Coronary artery (tissue), 2 donors: ENCODE data around the gene EEFSEC.

Experiments used
- DNase-seq: peaks from one replicate; pipeline ENCODE4 v3.0.0-alpha.2; 2017; ENCODE audit warnings: low spot score
- H3K27ac ChIP-seq, 2 donors: fragments of 200-600 bp; sonication (generic); one replicate each; pipeline ENCODE4 v1.5.1; 2016 to 2019
- H3K4me3 ChIP-seq: fragments of 200-600 bp; sonication (generic); 2 replicates; pipeline ENCODE4 v1.5.1; 2016; ENCODE audit warnings: mild to moderate bottlenecking, moderate library complexity
- TF ChIP-seq, protein P1 (sequence below): fragments of 200-600 bp; sonication (generic); IDR thresholded peaks from one replicate; pipeline ENCODE4 v1.5.1; 2019; ENCODE audit warnings: antibody characterized with exemption

The EEFSEC gene

GRCh38 chr3:128339491-128340012 lies 186.3 kb downstream of the EEFSEC start:
- no peak for DNase-seq
- TF ChIP-seq, protein P1, sequence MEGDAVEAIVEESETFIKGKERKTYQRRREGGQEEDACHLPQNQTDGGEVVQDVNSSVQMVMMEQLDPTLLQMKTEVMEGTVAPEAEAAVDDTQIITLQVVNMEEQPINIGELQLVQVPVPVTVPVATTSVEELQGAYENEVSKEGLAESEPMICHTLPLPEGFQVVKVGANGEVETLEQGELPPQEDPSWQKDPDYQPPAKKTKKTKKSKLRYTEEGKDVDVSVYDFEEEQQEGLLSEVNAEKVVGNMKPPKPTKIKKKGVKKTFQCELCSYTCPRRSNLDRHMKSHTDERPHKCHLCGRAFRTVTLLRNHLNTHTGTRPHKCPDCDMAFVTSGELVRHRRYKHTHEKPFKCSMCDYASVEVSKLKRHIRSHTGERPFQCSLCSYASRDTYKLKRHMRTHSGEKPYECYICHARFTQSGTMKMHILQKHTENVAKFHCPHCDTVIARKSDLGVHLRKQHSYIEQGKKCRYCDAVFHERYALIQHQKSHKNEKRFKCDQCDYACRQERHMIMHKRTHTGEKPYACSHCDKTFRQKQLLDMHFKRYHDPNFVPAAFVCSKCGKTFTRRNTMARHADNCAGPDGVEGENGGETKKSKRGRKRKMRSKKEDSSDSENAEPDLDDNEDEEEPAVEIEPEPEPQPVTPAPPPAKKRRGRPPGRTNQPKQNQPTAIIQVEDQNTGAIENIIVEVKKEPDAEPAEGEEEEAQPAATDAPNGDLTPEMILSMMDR, result no peak
- H3K27ac ChIP-seq, result no peak overlapping the region

GRCh38 chr3:128340198-128340903 lies 187.1 kb downstream of the EEFSEC start:
- DNase-seq, result no peak
- TF ChIP-seq, protein P1, result no peak
- Histone ChIP-seq H3K4me3 (no peak overlapping the region), H3K27ac (no peak overlapping the region)

More at GRCh38 chr3:128339491-128340012, 186.3 kb downstream of the EEFSEC start:
- H3K4me3 ChIP-seq, result no peak overlapping the region

DNA sequence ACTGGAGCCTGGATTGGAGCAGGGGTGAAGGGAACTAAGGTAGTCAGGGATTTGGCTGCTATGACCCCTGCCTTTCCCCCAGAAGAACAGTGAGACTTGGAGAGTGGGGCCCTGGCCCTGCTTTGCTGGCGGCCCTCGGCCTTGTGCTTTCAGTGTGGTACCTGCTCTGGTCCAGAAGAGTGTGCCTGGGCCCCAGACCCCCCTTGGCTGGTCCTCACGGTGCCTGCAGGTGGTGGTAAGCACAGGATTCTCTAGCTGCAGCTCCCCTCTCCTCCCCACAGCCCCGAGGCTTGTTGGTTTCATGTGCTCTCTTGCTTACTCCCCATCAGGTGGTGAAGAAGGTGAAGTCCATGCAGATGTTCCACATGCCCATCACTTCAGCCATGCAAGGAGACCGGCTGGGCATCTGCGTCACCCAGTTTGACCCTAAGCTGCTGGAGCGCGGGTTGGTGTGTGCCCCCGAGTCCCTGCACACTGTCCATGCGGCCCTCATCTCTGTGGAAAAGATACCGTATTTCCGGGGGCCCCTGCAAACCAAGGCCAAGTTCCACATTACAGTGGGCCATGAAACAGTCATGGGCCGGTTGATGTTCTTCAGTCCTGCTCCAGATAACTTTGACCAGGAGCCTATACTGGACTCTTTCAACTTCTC lies 187.7 kb downstream of the EEFSEC start:
- H3K4me3 ChIP-seq, result no peak overlapping the region
- no peak overlapping the region for H3K27ac ChIP-seq
- TF ChIP-seq, protein P1, result no peak
- no peak for DNase-seq

DNA sequence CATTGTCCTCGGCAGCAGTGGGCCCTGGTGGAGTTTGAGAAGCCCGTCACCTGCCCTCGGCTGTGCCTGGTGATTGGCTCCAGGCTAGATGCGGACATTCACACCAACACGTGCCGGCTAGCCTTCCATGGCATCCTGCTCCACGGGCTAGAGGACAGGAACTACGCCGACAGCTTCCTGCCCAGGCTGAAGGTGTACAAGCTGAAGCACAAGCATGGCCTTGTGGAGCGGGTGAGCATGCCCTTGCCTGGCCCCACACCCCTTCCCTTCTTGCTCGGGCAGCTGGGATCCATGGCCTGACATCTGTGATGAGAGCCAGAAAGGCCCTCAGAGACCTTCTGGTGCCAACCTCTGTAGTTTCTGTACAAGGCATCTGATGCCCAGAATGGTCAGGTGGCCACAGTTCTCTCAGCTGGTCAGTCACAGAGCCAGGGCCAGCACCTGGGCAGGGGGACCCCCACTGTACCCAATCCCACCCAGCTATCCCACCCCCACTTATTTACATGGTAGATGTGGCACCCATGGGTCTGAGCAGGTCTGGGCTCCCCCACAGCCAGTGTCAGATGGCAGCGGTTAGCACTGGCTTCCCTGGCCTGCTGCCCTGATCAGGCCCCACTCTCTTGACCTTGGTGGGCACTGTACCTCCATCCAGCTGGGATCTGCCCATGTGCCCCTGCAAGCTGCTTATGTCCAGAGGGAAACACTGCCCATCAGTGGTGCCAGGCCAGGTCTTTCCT lies 188.5 kb downstream of the EEFSEC start:
- H3K4me3 ChIP-seq, result no peak overlapping the region
- TF ChIP-seq, protein P1, result no peak
- DNase-seq, result no peak
- H3K27ac ChIP-seq, result no peak overlapping the region

GRCh38 chr3:128342701-128343180 lies 189.5 kb downstream of the EEFSEC start:
- TF ChIP-seq, protein P1, result no peak
- Histone ChIP-seq H3K4me3 (no peak overlapping the region), H3K27ac (no peak overlapping the region)
- no peak for DNase-seq

DNA sequence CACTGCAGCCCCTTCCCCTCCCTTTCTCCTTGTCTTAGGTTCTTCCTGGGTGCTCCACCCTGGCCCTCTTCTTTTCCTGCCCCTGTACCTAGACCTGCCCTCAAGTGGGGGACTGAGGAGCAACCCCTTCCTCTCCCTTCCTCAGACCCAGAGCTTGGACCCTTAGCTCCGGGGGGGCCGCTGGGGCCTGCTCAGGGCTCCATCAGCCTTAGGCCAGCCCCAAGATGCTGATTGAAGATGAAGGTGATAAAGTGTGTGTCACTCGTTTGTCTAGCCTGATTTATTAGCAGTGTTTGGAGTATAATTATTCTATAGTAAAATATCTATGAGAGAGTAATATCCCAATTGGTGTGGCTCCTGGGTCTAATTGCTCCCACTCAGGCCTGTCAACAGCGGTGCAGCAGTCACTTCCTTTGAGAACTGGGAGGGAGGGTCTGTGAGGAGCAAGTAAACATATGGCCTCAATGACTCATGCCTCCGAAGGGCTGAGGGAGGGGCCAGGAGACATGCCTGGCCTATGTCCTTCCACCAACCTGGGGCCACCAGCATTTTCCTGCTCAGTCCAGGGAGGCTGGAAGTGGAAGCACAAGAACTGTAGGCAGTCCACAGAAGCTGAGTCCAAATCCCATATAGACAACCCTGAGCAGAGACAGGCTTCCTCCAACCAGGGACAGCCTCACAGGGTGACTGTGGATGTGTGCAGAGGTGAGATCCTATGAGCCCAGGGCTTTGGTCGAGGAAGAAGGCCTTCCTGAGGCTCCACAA lies 190.2 kb downstream of the EEFSEC start:
- Histone ChIP-seq H3K4me3 (no peak overlapping the region), H3K27ac (no peak overlapping the region)
- DNase-seq, result no peak
- TF ChIP-seq, protein P1, result no peak
